ENCODE results near the gene NRF1. TPM values are rescaled to one million over a fixed set of nuclear protein-coding genes. Genes with fewer than 3 reads are reported as not detected.

NRF1 gene
- total RNA-seq, 1 experiment from 2014 or later, result 23.2 TPM

GRCh38 chr7:129698516-129699418, 87.2 kb downstream of the NRF1 start:
- Histone ChIP-seq H3K4me2 (peak overlapping the region; percentile 3; the same call in 1 of the 2 replicates), H3F3A (ENCODE audit: insufficient read depth, low read depth) (no peaks in the 10 kb centered on the region), H3K4me3 (no peak overlapping the region), H3K9me2 (ENCODE audit: insufficient read depth) (no peaks in the 10 kb centered on the region), H3K9me3 (ENCODE audit: insufficient read depth, low read depth) (no peaks in the 10 kb centered on the region), H3K4me1 (replicated peaks; ENCODE audit: insufficient read depth) (peaks cover 11% of the 10 kb centered on the region), H3K36me3 (ENCODE audit: low read depth) (no peaks in the 10 kb centered on the region), H4K20me1 (ENCODE audit: insufficient read depth) (no peaks in the 10 kb centered on the region), H3K79me2 (ENCODE audit: low read depth) (no peaks in the 10 kb centered on the region), H3K27ac (peak overlapping the region; percentile 80), H2AFZ (peak overlapping the region; percentile 53; the same call in 1 of the 2 replicates), H3K27me3 (ENCODE audit: insufficient read depth, low read depth) (no peaks in the 10 kb centered on the region)
- ChIA-PET POLR2A (ENCODE audit: unreplicated experiment) (no interaction called here), CTCF (interaction anchor here (0.5 kb wide), 1 partner anchor 333 kb away, joined by 7 read pairs; no protein-coding TSS in a partner anchor)
- no TSS peak for BruUV-seq (replicated peaks)
- DNase-seq, result no peak
- TF ChIP-seq EZH2 (IDR thresholded peaks at IDR 0.05; ENCODE audit: low read depth) (no peak), CTCF (conservative IDR thresholded peaks at IDR 0.05) (no peak)
- intact Hi-C loops (cut with micrococcal nuclease; ENCODE audit: unreplicated experiment), result no loop called here

- TF ChIP-seq EZH2 (IDR thresholded peaks at IDR 0.05; ENCODE audit: low read depth) (no peak), CTCF (conservative IDR thresholded peaks at IDR 0.05) (no peak)
Observed at GRCh38 chr7:129702316-129702715, 90.8 kb downstream of the NRF1 start.

GRCh38 chr7:129702761-129703338, 91.3 kb downstream of the NRF1 start:
- no peaks in the 10 kb centered on the region for H3K9me3 ChIP-seq (ENCODE audit: insufficient read depth, low read depth)
- no peak overlapping the region for H2AFZ ChIP-seq
- H3K79me2 ChIP-seq (ENCODE audit: low read depth), result no peaks in the 10 kb centered on the region
- no peaks in the 10 kb centered on the region for H4K20me1 ChIP-seq (ENCODE audit: insufficient read depth)
- no peak overlapping the region for H3K4me3 ChIP-seq
- POLR2A ChIA-PET (ENCODE audit: unreplicated experiment), result no interaction called here
- peaks cover 11% of the 10 kb centered on the region for H3K4me1 ChIP-seq (replicated peaks; ENCODE audit: insufficient read depth)
- H3K27me3 ChIP-seq (ENCODE audit: insufficient read depth, low read depth), result no peaks in the 10 kb centered on the region
- no peaks in the 10 kb centered on the region for H3K9me2 ChIP-seq (ENCODE audit: insufficient read depth)
- H3F3A ChIP-seq (ENCODE audit: insufficient read depth, low read depth), result no peaks in the 10 kb centered on the region
- BruUV-seq (replicated peaks), result no TSS peak
- no peak for DNase-seq
- intact Hi-C loops (cut with micrococcal nuclease; ENCODE audit: unreplicated experiment), result no loop called here
- H3K36me3 ChIP-seq (ENCODE audit: low read depth), result no peaks in the 10 kb centered on the region
- TF ChIP-seq EZH2 (IDR thresholded peaks at IDR 0.05; ENCODE audit: low read depth) (no peak), CTCF (conservative IDR thresholded peaks at IDR 0.05) (no peak)
- H3K27ac ChIP-seq, result no peak overlapping the region
- CTCF ChIA-PET, result no interaction called here
- no peak overlapping the region for H3K4me2 ChIP-seq

More at GRCh38 chr7:129702316-129702715, 90.8 kb downstream of the NRF1 start:
- ChIA-PET CTCF (no interaction called here), POLR2A (ENCODE audit: unreplicated experiment) (no interaction called here)
- Histone ChIP-seq H3K36me3 (ENCODE audit: low read depth) (no peaks in the 10 kb centered on the region), H3K79me2 (ENCODE audit: low read depth) (no peaks in the 10 kb centered on the region), H4K20me1 (ENCODE audit: insufficient read depth) (no peaks in the 10 kb centered on the region), H3K4me2 (no peak overlapping the region), H3K9me3 (ENCODE audit: insufficient read depth, low read depth) (no peaks in the 10 kb centered on the region), H3K27ac (no peak overlapping the region), H3K27me3 (ENCODE audit: insufficient read depth, low read depth) (no peaks in the 10 kb centered on the region), H3K4me3 (no peak overlapping the region), H3K4me1 (replicated peaks; ENCODE audit: insufficient read depth) (peaks cover 11% of the 10 kb centered on the region), H2AFZ (no peak overlapping the region), H3F3A (ENCODE audit: insufficient read depth, low read depth) (no peaks in the 10 kb centered on the region), H3K9me2 (ENCODE audit: insufficient read depth) (no peaks in the 10 kb centered on the region)
- no TSS peak for BruUV-seq (replicated peaks)
- intact Hi-C loops (cut with micrococcal nuclease; ENCODE audit: unreplicated experiment), result no loop called here
- DNase-seq, result no peak

Data from PC-9 (cell line).